ENCODE data around the gene ASB2.

GRCh38 chr14:93960108-93960475, 16.3 kb downstream of the ASB2 start:
- TF ChIP-seq MXI1 (IDR thresholded peaks at IDR 0.05; ENCODE audit: borderline replicate concordance, low read depth, low read length) (no peak), POLR2A (IDR thresholded peaks at IDR 0.05; ENCODE audit: low read depth, low read length) (no peak), FOS (IDR thresholded peaks at IDR 0.05; ENCODE audit: low read depth, low read length) (no peak), CTCF (conservative IDR thresholded peaks at IDR 0.05; ENCODE audit: low read depth, low read length) (no peak), MAFK (IDR thresholded peaks at IDR 0.05; ENCODE audit: low read depth, low read length) (no peak), ELK1 (IDR thresholded peaks at IDR 0.05; ENCODE audit: borderline replicate concordance, low read depth, low read length) (no peak)

Data from IMR-90 (cell line).